Fibroblast of pulmonary artery (primary cell): ENCODE data around the gene PPP1R36.

Experiments used
- DNase-seq: peaks from one replicate; pipeline ENCODE4 v3.0.0-alpha.2; 2010; ENCODE audit warnings: low read depth
- H3K4me3 ChIP-seq: replicated peaks from 2 replicates; pipeline ENCODE4 v1.5.1; 2011; ENCODE audit warnings: low read depth, mild to moderate bottlenecking, control low read depth, low read length, moderate library complexity
- TF ChIP-seq, protein P1 (sequence below): IDR thresholded peaks from 2 replicates; pipeline ENCODE4 v1.5.1; 2011; ENCODE audit warnings: mild to moderate bottlenecking, control low read depth, low read length, inconsistent platforms; ENCODE audit errors: missing control alignments

The PPP1R36 gene

GRCh38 chr14:64572386-64573104, 22.8 kb downstream of the PPP1R36 start:
- H3K4me3 ChIP-seq, result no peak overlapping the region
- TF ChIP-seq, protein P1, sequence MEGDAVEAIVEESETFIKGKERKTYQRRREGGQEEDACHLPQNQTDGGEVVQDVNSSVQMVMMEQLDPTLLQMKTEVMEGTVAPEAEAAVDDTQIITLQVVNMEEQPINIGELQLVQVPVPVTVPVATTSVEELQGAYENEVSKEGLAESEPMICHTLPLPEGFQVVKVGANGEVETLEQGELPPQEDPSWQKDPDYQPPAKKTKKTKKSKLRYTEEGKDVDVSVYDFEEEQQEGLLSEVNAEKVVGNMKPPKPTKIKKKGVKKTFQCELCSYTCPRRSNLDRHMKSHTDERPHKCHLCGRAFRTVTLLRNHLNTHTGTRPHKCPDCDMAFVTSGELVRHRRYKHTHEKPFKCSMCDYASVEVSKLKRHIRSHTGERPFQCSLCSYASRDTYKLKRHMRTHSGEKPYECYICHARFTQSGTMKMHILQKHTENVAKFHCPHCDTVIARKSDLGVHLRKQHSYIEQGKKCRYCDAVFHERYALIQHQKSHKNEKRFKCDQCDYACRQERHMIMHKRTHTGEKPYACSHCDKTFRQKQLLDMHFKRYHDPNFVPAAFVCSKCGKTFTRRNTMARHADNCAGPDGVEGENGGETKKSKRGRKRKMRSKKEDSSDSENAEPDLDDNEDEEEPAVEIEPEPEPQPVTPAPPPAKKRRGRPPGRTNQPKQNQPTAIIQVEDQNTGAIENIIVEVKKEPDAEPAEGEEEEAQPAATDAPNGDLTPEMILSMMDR, result no peak
- no peak for DNase-seq

DNA sequence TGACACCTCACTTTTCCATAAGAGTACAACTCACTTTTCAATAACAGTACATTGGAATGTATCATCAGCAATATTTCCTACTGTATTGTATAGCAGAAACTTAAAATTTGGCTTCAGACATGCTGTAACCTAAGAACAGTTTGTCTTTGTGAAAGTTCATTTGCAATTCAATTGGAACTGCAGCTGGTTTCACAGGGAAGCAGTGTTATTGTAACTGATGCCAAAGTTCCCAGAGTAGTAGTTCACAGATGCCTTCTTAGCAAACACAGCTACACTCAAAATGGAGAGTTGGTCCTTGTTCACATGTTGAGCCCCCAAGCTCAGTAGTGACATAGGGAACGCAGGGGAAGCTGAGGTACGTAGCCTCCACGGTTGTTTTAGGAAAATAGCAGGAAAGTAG, 23.3 kb downstream of the PPP1R36 start:
- TF ChIP-seq, protein P1, result no peak
- DNase-seq, result no peak
- no peak overlapping the region for H3K4me3 ChIP-seq

DNA sequence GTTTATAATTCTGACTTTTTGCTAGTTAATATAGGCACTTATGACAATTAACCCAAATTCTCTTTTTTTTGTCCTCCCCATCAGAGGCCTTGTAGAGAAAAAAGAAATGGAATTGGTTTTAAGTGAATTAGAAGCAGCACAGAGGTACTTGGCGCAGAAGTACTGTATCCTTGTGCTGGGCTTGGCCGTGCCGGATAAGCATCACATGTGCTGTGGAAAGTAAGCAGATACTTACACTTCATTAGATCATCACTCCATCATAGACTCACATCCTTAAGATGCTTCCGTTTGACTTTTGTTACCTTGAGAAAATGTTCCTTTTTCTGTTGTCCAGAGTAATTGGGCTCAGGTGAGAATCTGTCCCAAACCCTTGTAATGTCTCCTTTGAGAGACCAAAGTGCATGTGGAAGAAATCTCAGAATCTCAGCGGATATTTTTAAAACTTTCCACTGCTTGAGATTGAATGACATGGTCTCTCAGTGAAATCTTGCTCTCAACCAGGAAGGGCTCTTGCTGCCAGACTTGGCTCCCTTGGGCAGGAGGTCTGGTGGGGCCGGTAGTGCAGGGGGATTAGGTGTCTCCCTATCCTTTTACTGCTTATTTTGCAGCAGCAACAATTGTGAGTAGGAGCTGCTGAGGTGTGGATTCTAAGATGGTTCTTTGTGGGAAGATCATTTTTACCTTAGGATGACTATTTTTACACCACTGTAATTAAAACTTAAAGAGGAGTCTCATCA, 24.8 kb downstream of the PPP1R36 start:
- H3K4me3 ChIP-seq, result no peak overlapping the region
- TF ChIP-seq, protein P1, result no peak
- no peak for DNase-seq

DNA sequence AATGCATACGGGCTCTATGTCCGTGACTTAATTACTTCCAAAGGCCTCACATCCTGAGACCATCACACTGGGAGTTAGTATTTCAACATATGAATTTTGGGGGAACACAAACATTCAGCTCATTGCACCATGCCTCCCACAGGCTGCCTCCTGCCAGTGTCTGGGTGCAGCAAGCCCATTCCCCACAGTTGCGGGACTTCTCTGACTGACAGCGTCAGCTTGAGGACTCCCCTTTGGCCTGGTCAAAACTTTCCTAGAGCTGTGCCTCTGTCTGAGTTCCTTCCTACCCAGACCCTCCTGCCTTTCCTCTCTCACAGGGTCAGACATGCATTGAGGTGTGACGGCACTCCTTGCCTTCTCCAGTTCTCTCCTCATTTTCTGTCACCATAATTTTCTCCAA, 27.4 kb downstream of the PPP1R36 start:
- H3K4me3 ChIP-seq, result no peak overlapping the region
- DNase-seq, result no peak
- TF ChIP-seq, protein P1, result no peak

DNA sequence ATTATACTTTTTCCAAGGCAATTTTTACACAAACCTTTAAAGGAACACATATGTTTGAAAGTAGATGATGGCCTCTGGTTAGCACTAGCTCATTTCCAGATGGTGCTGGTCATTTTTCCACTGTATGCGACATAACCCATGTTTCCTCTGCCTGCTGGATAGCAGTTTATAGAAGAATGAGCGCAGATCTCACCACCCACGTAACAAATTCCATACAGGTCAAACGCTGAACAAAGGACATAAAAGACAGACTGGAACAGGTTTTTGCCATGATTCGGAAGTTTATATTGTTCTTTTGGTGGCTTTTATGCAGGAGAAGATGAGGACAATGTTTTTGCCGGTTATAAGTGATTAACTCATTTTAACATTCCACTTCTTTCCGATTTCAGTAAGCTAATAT, 30.7 kb downstream of the PPP1R36 start:
- H3K4me3 ChIP-seq, result no peak overlapping the region
- TF ChIP-seq, protein P1, result no peak
- no peak for DNase-seq

DNA sequence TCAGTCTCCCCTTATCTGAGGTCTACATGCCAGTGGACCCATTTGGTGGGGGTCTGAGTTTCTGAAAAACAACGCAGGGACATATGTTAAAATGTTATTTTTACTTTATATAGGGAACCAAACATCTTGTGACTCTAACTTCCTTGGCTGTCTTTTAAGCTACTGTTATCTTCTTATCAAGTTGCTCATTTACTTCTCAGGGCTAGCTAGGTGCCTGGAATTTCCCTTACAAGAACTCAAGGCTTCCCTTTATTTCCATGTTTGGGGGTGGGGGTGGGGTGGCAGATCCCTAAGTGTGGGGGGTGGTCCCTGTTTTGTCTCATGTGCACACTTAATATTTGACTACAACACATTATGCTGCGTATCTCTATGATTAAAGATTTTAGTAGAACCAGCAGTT, 31.6 kb downstream of the PPP1R36 start:
- H3K4me3 ChIP-seq, result no peak overlapping the region
- DNase-seq, result no peak
- TF ChIP-seq, protein P1, result no peak
